Measurements from ENCODE around the gene NF1.

DNA sequence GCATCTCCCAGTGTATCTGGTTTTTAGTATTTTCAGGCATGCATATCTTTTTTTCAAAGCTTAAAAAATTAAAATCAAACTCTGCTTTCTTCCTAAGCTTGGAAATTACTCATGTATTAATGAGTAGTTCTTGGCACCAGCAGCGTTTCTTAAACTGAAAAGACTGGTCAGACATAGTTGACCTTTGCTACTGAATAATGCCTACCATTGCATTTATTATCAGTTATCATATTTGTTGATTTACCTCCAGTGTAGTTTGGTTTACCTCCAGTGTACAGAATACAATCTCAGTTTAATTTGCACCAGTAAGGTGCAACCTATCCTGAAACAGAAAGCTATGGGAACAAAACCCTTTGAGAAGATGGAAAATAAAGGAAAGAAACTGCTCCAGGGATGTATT, 261.2 kb downstream of the NF1 start:
- TF ChIP-seq, protein P1, sequence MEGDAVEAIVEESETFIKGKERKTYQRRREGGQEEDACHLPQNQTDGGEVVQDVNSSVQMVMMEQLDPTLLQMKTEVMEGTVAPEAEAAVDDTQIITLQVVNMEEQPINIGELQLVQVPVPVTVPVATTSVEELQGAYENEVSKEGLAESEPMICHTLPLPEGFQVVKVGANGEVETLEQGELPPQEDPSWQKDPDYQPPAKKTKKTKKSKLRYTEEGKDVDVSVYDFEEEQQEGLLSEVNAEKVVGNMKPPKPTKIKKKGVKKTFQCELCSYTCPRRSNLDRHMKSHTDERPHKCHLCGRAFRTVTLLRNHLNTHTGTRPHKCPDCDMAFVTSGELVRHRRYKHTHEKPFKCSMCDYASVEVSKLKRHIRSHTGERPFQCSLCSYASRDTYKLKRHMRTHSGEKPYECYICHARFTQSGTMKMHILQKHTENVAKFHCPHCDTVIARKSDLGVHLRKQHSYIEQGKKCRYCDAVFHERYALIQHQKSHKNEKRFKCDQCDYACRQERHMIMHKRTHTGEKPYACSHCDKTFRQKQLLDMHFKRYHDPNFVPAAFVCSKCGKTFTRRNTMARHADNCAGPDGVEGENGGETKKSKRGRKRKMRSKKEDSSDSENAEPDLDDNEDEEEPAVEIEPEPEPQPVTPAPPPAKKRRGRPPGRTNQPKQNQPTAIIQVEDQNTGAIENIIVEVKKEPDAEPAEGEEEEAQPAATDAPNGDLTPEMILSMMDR (IDR thresholded peaks at IDR 0.05) = no peak
- no peak for TF ChIP-seq POLR2A (IDR thresholded peaks at IDR 0.05)

Data from testis (tissue), 2 donors.